ENCODE measurements around the gene SLCO4A1.

- no peak for TF ChIP-seq CTCF (IDR thresholded peaks at IDR 0.05)
- no peak for TF ChIP-seq POLR2AphosphoS5 (IDR thresholded peaks at IDR 0.05)
- TF ChIP-seq POLR2A (IDR thresholded peaks at IDR 0.05) = no peak
Observed at GRCh38 chr20:62653373-62653772, 11.1 kb downstream of the SLCO4A1 start.
